K562 (cell line): ENCODE data around the gene SERINC5. TPM values are rescaled to one million over a fixed set of nuclear protein-coding genes. Genes with fewer than 3 reads are reported as not detected.

Experiments
- ATAC-seq: fragments of 200-7000 bp; cut with Tn5 transposase; 3 replicates; pipeline ENCODE4 v1.9.1; 2020; ENCODE audit warnings: moderate library complexity
- BruUV-seq: library from RNA; stranded (reverse); fragments of 400-500 nt; replicated peaks from 2 replicates; lab custom pipeline; 2021; lab: Mats Ljungman, UMichigan
- CTCF ChIA-PET: fragments of 300-600 bp; formaldehyde crosslinking; extraction: SDS; loops from one replicate; lab custom pipeline; 2021; ENCODE audit warnings: low intra/inter-chr PET ratio; lab: Yijun Ruan, JAX
- POLR2A ChIA-PET: fragments of 300-600, 350-650 bp; sonication (Branson Sonifier 250); formaldehyde crosslinking; extraction: SDS; loops from one replicate; lab custom pipeline; 2021; ENCODE audit warnings: antibody characterized with exemption, inconsistent platforms; lab: Yijun Ruan, JAX
- DNase-seq, 4 experiments: peaks; one replicate each; pipeline versions ENCODE4 v3.0.0 to v3.0.0-alpha.2; 2011 to 2018; ENCODE audit warnings: low spot score in 3 of 4, mixed read lengths in 3 of 4; ENCODE audit errors: extremely low read depth in 1 of 4
- FAIRE-seq: peaks from 2 replicates; lab custom pipeline; 2011; peaks lifted over from hg19 to GRCh38; lab: Jason Lieb, UNC
- H2AFZ ChIP-seq: 2 replicates; pipeline ENCODE4 v1.6.0; 2011; ENCODE audit warnings: low read depth, low read length, control low read depth, inconsistent platforms
- H3K27ac ChIP-seq: fragments of 200-600 bp; 3 replicates; pipeline ENCODE4 v1.8.0; 2011; ENCODE audit warnings: low read depth, mild to moderate bottlenecking, control low read depth, inconsistent platforms, low read length, moderate library complexity, mixed read lengths; ENCODE audit errors: extremely low read depth
- H3K27me3 ChIP-seq, 2 experiments: fragments of 300-600 bp in 1 of 2; 2 replicates in 1 of 2; 3 replicates in 1 of 2; pipeline versions ENCODE4 v1.6.0 to v1.8.0; 2011; ENCODE audit warnings: inconsistent platforms in 2 of 2, low read length in 2 of 2, mild to moderate bottlenecking in 1 of 2, mixed read lengths in 1 of 2, moderate library complexity in 1 of 2; ENCODE audit not compliant: control insufficient read depth in 2 of 2, insufficient read depth in 2 of 2
- H3K36me3 ChIP-seq: fragments of 300-600 bp; 3 replicates; pipeline ENCODE4 v1.8.0; 2011; ENCODE audit warnings: mild to moderate bottlenecking, low read length, inconsistent platforms; ENCODE audit not compliant: control insufficient read depth, insufficient read depth
- H3K4me1 ChIP-seq, 2 experiments: fragments of 200-600 bp in 1 of 2; replicated peaks in 1 of 2; 2 replicates in 1 of 2; 3 replicates in 1 of 2; pipeline versions ENCODE4 v1.5.1 to v1.8.0; 2011; ENCODE audit warnings: inconsistent platforms in 2 of 2, low read length in 2 of 2, mild to moderate bottlenecking in 1 of 2, mixed read lengths in 1 of 2, moderate library complexity in 1 of 2; ENCODE audit not compliant: control insufficient read depth in 2 of 2, insufficient read depth in 2 of 2
- H3K4me2 ChIP-seq: 2 replicates; pipeline ENCODE4 v1.6.1; 2011; ENCODE audit warnings: low read length, control low read depth, inconsistent platforms, mixed read lengths; ENCODE audit not compliant: insufficient read depth
- H3K4me3 ChIP-seq: fragments of 200-600 bp; sonication (generic), shearing (Covaris generic); 2 replicates; pipeline ENCODE4 v1.5.1; 2016; ENCODE audit warnings: control low read depth, inconsistent platforms
- H3K79me2 ChIP-seq: fragments of 200-600 bp; 3 replicates; pipeline ENCODE4 v1.8.0; 2011; ENCODE audit warnings: low read length, inconsistent platforms; ENCODE audit not compliant: control insufficient read depth, insufficient read depth
- H3K9ac ChIP-seq, 2 experiments: 2 replicates each; pipeline versions ENCODE4 v1.6.0 to v1.6.1; 2011; ENCODE audit warnings: low read depth in 2 of 2, low read length in 2 of 2, control low read depth in 1 of 2, inconsistent platforms in 1 of 2, mild to moderate bottlenecking in 1 of 2, mixed read lengths in 1 of 2; ENCODE audit not compliant: insufficient read depth in 1 of 2
- H3K9me1 ChIP-seq: one replicate; pipeline ENCODE4 v1.6.0; 2011; ENCODE audit warnings: inconsistent platforms, mild to moderate bottlenecking, low read length, moderate library complexity; ENCODE audit not compliant: control insufficient read depth, insufficient read depth
- H3K9me3 ChIP-seq: replicated peaks from 2 replicates; pipeline ENCODE4 v1.5.1; 2011; ENCODE audit warnings: low read depth, low read length, inconsistent platforms; ENCODE audit not compliant: control insufficient read depth, insufficient read depth
- H4K20me1 ChIP-seq: replicated peaks from 2 replicates; pipeline ENCODE4 v1.6.1; 2011; ENCODE audit warnings: low read length, inconsistent platforms, mixed read lengths; ENCODE audit not compliant: control insufficient read depth, insufficient read depth
- ARNT ChIP-seq, 2 experiments: fragments of 450-650 bp; IDR thresholded peaks; 2 replicates each; pipeline ENCODE4 v1.6.1; 2016; ENCODE audit warnings: mild to moderate bottlenecking in 1 of 2
- MAFF ChIP-seq: IDR thresholded peaks from 2 replicates; pipeline ENCODE4 v1.6.1; 2012; ENCODE audit warnings: low read length, improper control_type of control experiment
- MAX ChIP-seq: sonication (generic); formaldehyde crosslinking; IDR thresholded peaks from 2 replicates; pipeline ENCODE4 v1.9.0; 2022; ENCODE audit warnings: mild to moderate bottlenecking, missing genetic modification reagents
- SNIP1 ChIP-seq: fragments of 450-650 bp; IDR thresholded peaks from 2 replicates; pipeline ENCODE4 v1.7.1; 2017; ENCODE audit warnings: low read depth, mild to moderate bottlenecking
- ZNF133 ChIP-seq: fragments of 250-450 bp; sonication (Bioruptor Pico); IDR thresholded peaks from 2 replicates; pipeline ENCODE4 v1.4.0; 2020; ENCODE audit warnings: mild to moderate bottlenecking
- ZNF232 ChIP-seq: sonication (generic); formaldehyde crosslinking; IDR thresholded peaks from 2 replicates; pipeline ENCODE4 v1.8.0; 2022; ENCODE audit warnings: mild to moderate bottlenecking, missing genetic modification reagents
- WGBS: fragments of 100-300 bp; shearing (Covaris generic); methylation state at CpG from one replicate; pipeline ENCODE4 v1.1.6; 2016; ENCODE audit warnings: low coverage, mixed read lengths; ENCODE audit not compliant: insufficient coverage; ENCODE audit errors: missing lambda C conversion rate; 5-methylcytosine and 5-hydroxymethylcytosine counted together
- in situ Hi-C: fragments of 300-500 bp; cut with MboI; formaldehyde crosslinking; loops from 4 replicates; pipeline ENCODE4 v1.15.0; 2018; ENCODE audit warnings: inconsistent platforms, mixed read lengths
- intact Hi-C: fragments of 100-400 bp; cut with micrococcal nuclease; formaldehyde crosslinking; loops from 2 replicates; pipeline ENCODE4 v1.14.2; 2022
- polyA plus RNA-seq, 8 experiments: library from polyadenylated mRNA; depleted of rRNA in 4 of 8; stranded (reverse) in 5 of 8; unstranded in 3 of 8; fragments of >200 nt; fragmentation: Nextera tagmentation in 2 of 8; fragmentation: Illumina TruSeq in 1 of 8; extraction: Ambion mirVana in 2 of 8; extraction: Trizol in 1 of 8; gene quantifications; 2 replicates each; pipeline versions ENCODE4 v1.2.1 to v1.2.3, GENCODE V29; 2011 to 2014; ENCODE audit warnings: inconsistent platforms in 1 of 8, missing spikeins in 1 of 8
- total RNA-seq, 7 experiments: library from RNA; depleted of rRNA in 6 of 7; stranded (reverse); fragments of >200 nt in 6 of 7; fragmentation: Illumina TruSeq in 2 of 7; extraction: Trizol in 2 of 7; gene quantifications; 2 replicates each; pipeline versions ENCODE4 v1.2.1 to v1.2.3, GENCODE V29; 2011 to 2021; ENCODE audit warnings: low replicate concordance in 1 of 7
- TF ChIP-seq, protein P1 (sequence below): sonication (generic); IDR thresholded peaks from 2 replicates; pipeline ENCODE4 v1.6.1; 2016
- TF ChIP-seq, protein P2 (sequence below): fragments of 200-800 bp; sonication (Bioruptor generic); IDR thresholded peaks from 2 replicates; pipeline ENCODE4 v1.6.1; 2016; ENCODE audit warnings: missing genetic modification characterization, missing compliant biosample characterization

Gene SERINC5
- total and polyA plus RNA-seq, 9 of the 15 experiments (the other 6 are each of a cell fraction or from before 2014, with no cell fraction given), result 1.4 to 7.9 (median 3.7) TPM

GRCh38 chr5:80215523-80215922 lies 40.3 kb downstream of the SERINC5 start:
- Histone ChIP-seq H3K27me3 (no peaks in the 10 kb centered on the region), H3K4me3 (no peak overlapping the region), H3K9ac (no peak overlapping the region), H3K4me1 (no peaks in the 10 kb centered on the region; a peak in 2 of 5 replicates), H3K4me2 (no peak overlapping the region), H3K9me3 (no peaks in the 10 kb centered on the region), H3K79me2 (no peaks in the 10 kb centered on the region), H3K9me1 (no peaks in the 10 kb centered on the region), H4K20me1 (peaks cover 11% of the 10 kb centered on the region; the same call in 1 of the 2 replicates), H3K36me3 (no peaks in the 10 kb centered on the region), H2AFZ (no peak overlapping the region), H3K27ac (no peak overlapping the region)
- POLR2A ChIA-PET, result interaction anchor here (0.7 kb wide), 1 partner anchor 11 kb away, joined by 7 read pairs; no protein-coding TSS in a partner anchor
- in situ Hi-C loops, result no loop called here
- FAIRE-seq, result no peak
- intact Hi-C loops, result no loop called here
- BruUV-seq, result no TSS peak
- ATAC-seq, result no peak
- WGBS, result 48% methylated on average over 4 of the region's 4 CpGs
- TF ChIP-seq, protein P1, sequence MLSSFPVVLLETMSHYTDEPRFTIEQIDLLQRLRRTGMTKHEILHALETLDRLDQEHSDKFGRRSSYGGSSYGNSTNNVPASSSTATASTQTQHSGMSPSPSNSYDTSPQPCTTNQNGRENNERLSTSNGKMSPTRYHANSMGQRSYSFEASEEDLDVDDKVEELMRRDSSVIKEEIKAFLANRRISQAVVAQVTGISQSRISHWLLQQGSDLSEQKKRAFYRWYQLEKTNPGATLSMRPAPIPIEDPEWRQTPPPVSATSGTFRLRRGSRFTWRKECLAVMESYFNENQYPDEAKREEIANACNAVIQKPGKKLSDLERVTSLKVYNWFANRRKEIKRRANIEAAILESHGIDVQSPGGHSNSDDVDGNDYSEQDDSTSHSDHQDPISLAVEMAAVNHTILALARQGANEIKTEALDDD, result no peak
- TF ChIP-seq ZNF232 (CRISPR knock-in tag) (no peak), MAFF (no peak), SNIP1 (no peak), MAX (CRISPR knock-in tag) (no peak), ZNF133 (CRISPR knock-in tag) (no peak), ARNT (IDR thresholded peaks at IDR 0.05) (no peak)
- TF ChIP-seq, protein P2, sequence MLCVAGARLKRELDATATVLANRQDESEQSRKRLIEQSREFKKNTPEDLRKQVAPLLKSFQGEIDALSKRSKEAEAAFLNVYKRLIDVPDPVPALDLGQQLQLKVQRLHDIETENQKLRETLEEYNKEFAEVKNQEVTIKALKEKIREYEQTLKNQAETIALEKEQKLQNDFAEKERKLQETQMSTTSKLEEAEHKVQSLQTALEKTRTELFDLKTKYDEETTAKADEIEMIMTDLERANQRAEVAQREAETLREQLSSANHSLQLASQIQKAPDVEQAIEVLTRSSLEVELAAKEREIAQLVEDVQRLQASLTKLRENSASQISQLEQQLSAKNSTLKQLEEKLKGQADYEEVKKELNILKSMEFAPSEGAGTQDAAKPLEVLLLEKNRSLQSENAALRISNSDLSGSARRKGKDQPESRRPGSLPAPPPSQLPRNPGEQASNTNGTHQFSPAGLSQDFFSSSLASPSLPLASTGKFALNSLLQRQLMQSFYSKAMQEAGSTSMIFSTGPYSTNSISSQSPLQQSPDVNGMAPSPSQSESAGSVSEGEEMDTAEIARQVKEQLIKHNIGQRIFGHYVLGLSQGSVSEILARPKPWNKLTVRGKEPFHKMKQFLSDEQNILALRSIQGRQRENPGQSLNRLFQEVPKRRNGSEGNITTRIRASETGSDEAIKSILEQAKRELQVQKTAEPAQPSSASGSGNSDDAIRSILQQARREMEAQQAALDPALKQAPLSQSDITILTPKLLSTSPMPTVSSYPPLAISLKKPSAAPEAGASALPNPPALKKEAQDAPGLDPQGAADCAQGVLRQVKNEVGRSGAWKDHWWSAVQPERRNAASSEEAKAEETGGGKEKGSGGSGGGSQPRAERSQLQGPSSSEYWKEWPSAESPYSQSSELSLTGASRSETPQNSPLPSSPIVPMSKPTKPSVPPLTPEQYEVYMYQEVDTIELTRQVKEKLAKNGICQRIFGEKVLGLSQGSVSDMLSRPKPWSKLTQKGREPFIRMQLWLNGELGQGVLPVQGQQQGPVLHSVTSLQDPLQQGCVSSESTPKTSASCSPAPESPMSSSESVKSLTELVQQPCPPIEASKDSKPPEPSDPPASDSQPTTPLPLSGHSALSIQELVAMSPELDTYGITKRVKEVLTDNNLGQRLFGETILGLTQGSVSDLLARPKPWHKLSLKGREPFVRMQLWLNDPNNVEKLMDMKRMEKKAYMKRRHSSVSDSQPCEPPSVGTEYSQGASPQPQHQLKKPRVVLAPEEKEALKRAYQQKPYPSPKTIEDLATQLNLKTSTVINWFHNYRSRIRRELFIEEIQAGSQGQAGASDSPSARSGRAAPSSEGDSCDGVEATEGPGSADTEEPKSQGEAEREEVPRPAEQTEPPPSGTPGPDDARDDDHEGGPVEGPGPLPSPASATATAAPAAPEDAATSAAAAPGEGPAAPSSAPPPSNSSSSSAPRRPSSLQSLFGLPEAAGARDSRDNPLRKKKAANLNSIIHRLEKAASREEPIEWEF (CRISPR knock-in tag), result no peak
- CTCF ChIA-PET, result no interaction called here
- DNase-seq, result no peak
